GM19023 (cell line): Measurements from ENCODE around the gene FOXD4.
A peak's percentile ranks its signal among the peaks of the same experiment; 100 is the strongest.
"Not testable (repeated sequence)": the region's sequence is repeated elsewhere in the genome, so short reads cannot be mapped to it uniquely, and the experiment has no call there.

ENCODE experiments used
- ATAC-seq: cut with Tn5 transposase; IDR thresholded peaks from one replicate; pipeline ENCODE4 v1.9.1; 2021; ENCODE audit warnings: mild to moderate bottlenecking, moderate library complexity; ENCODE audit not compliant: unreplicated experiment

FOXD4 gene

DNA sequence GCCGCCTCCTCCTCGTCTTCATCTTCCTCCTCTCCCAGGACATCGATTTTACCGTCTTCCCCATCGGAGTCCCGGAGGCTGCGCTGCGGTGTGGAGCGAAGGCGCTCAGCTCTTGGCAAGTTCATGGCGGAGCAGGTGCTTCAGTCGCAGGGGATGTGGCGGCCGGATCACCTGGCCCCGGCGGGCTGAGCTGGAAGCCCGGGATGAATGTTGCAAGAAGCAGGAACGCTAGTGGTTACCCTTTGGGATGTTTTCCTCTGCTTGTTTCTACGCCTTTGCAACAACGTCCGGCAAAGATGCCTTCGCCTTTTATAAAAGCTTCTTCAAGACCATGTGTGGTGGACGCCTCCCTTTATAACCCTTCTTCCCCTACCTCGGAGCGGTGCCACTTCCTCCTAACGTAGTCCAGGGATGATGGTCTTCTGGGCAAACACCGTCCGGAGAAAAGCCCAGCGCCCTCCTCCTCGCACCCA is at the start of gene FOXD4:
Gene FOXD4 (minus strand): TSS at position 423 of the 473 bp plus-strand sequence. CDS start 298 bp downstream, at position 125.
- not testable (repeated sequence) for ATAC-seq

DNA sequence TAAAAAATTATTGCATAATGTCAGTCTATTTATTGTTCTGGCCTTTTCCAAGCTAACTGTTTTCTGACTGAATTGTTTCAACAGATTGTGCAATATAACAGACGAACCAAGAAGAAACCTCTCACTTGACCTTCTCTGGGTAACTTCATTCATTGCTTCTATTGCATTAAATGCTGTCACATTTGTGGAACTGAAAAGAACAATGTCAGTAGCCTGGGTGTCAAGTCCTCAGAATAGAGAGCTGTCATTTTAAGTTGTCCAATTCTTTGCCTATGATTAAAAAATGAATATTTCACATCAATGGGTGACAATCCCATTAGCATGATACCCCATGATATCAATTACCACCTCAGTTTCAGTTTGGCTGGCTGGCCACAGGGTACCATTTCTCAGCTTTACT is 41.7 kb upstream of the FOXD4 start:
- ATAC-seq, result not testable (repeated sequence)

DNA sequence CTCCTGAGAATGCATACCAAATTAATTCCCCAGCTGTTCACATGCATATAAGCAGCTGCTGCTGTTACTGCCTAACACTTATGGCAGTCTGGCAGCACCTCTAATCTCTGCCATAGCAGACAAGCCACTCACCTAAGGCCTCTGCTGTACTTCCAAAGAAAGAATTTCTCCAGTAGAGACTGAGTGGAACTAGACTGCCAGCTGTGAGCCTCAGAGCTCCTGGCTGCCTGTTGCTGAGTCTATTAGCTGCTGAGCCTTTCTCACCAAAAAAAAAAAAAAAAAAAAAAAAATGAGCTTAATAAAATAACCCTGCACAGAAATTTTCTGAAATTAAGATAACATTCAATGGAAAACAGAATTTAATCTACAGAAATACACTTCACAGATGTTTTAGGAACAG is 33.0 kb upstream of the FOXD4 start:
- ATAC-seq, result not testable (repeated sequence)

DNA sequence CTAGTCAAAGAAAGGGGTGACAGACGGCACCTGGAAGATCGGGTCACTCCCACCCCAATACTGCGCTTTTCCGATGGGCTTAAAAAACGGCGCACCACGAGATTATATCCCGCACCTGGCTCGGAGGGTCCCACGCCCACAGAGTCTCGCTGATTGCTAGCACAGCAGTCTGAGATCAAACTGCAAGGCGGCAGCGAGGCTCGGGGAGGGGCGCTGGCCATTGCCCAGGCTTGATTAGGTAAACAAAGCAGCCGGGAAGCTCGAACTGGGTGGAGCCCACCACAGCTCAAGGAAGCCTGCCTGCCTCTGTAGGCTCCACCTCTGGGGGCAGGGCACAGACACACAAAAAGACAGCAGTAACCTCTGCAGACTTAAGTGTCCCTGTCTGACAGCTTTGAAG is 21.7 kb upstream of the FOXD4 start:
- ATAC-seq, result not testable (repeated sequence)

DNA sequence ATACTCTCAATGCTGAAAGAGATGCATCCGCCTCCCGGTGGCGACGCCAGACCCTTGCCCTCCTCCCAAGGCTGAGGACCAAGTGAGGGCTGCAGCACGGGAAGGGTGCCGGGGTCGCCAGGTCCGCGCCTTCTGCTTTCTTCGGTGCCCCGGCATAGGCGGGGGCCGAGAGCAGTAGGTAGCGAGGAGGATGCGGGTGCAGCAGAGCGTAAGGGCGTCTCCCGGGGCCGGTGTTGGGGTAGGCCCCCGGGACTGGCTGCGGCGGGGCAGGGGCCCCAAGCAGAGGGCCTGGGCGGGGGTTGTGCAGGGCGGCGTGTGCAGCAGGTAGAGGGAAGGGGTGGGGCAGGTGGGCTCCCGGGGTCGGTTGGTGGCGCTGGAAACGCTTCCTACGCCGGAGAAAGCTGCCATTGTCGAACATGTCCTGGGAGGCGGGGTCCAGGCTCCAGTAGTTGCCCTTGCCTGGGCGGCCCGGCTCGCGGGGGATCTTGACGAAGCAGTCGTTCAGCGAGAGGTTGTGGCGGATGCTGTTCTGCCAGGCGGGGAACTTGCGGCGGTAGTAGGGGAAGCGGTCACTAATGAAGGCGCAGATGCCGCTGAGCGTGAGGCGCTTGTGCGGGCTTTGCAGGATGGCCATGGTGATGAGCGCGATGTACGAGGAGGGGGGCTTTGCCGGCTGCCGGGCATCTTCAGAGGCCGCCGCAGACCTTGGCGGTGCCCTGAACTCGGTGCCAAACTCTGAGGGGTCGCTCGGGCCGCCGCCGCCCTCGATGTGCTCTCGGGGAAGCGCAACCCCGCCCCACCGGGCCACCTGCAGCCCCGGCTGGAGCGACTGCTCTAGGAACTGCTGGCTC is 848 bp downstream of the FOXD4 start:
- ATAC-seq, result not testable (repeated sequence)

DNA sequence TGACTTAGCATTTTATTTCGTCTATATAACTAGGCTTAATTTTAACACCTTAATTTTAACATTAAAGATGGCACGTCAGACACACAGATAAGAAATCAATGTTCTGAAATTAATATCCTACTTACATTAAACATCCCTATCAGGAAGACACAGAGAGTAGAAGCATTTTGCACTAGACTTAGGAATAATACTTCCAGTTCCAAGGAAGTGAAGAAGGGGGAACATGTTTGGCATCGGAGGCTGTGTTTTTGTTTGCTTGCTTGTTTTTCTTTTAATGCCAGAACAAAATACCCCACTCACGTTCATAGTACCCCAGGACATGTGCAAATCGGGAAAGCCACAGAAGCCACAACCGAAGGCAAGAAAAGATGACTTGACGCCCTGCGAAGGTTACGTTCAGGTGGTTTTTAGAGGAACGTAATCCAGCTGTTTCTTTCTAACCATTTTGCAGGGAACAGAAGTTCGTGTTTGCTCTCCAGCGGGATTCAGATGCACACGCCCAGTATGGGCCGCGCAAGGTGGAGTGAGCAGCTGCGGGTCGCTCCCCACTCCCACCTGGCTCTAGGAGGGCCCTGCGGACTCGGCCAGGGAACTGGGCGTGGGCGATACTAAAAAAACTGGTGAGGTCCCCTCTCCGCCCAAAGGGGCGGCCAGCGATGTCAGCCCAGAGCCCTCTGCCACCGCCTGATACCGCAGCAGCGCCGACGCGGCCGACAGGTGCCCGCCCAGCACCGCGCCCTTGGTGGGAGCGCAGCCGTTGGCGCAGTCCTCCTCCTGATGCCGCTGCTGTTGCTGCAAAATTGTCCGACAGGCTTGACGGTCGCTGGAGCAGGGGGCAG is 1.8 kb downstream of the FOXD4 start:
- not testable (repeated sequence) for ATAC-seq

DNA sequence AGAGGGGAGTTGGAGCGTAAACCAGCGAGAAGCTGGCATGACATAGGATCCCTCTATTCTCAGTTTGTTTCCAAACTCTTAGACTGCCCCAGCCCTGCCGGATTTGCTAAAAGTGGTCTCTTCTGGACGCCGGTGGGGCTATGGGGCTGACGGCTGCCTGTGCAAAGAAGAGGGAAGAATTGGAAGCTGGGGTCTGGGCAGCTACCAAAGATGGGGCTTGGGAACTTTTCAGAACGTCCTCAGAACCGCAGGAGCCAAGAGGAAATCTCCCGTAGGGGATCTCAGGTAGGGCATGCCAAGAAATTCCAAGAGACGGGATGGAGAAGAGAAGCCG is 3.1 kb downstream of the FOXD4 start:
- not testable (repeated sequence) for ATAC-seq

DNA sequence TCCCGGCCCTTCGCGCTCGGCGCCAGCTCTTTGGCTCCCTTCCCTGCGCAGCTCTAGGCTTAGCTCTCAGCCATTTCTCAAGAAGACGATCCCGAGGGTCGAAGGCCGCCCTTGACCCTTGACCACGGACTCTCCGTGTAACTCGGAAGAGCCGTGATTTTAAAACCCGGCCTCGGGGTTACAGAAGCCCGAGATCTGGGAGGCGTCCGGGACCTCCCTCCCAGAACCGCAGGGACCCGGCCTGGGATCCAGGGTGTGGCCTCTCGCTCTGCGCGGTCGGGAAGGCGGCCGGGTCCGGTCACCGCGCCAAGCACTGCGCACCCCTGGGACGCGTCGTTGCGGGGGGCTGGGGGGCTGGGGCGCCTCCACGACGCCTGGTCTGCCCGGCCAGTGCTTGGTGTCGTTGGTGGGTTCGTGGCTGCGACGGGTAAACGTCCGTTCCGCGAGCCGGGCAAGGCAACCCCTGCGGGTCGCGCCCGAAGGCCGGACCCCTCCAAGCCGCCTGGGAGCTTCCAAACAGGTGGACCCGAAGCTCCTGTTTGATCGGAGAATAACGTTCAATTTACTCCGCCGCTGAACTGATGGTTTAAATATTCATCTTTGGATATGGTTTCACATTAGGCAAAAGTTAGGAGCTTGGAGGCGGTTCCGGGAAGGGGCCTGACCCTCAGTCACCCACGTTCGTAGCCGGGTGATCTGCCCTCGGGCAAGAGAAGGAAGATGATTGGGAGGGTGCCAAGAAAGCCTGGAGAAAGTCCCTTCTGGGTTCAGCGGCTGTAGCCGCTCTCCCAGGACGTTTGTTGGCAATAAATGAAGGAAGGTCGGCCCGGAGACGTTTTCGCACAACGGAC is 3.7 kb downstream of the FOXD4 start:
- peak; percentile 11 for ATAC-seq

DNA sequence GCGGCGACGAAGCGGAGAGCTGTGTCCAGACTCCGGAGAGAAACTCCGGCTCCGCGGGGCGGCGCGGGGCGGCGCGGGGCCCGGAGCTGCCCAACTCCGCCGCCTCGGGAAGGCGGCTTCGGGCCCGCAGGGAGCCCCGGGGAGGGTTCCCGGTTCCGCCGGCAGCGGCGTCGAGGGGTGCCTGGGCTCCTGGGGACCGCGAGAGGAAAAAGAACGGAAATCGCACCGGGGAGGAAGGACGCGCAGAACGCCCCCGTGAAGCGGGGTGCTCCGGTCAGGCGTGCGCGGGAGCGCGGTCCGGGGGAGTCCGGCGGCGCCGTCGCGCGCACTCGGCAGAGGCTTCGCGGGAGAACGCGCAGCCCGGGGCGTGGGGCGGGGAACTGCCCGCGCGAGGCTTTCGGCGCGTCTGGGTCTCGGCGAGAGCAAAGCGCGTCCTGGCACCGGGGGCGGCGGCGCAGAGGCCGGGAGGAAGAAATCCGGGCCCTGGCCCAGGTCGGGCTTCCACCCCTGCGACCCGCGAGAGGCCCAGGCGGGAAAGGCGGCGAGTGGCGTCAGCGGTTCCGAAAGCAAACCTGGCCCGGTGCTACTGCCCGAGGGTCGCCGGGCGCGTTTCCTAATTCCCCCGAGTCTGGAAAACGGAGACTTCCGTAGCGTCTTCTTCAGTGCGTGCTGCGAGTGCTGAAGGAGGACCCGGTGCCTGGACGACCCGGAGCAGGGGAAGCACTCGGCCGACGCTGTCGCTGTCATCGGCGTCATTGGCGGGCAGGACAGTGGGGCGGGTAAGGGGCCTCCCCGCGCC is 4.5 kb downstream of the FOXD4 start:
- ATAC-seq, result peak; percentile 69

DNA sequence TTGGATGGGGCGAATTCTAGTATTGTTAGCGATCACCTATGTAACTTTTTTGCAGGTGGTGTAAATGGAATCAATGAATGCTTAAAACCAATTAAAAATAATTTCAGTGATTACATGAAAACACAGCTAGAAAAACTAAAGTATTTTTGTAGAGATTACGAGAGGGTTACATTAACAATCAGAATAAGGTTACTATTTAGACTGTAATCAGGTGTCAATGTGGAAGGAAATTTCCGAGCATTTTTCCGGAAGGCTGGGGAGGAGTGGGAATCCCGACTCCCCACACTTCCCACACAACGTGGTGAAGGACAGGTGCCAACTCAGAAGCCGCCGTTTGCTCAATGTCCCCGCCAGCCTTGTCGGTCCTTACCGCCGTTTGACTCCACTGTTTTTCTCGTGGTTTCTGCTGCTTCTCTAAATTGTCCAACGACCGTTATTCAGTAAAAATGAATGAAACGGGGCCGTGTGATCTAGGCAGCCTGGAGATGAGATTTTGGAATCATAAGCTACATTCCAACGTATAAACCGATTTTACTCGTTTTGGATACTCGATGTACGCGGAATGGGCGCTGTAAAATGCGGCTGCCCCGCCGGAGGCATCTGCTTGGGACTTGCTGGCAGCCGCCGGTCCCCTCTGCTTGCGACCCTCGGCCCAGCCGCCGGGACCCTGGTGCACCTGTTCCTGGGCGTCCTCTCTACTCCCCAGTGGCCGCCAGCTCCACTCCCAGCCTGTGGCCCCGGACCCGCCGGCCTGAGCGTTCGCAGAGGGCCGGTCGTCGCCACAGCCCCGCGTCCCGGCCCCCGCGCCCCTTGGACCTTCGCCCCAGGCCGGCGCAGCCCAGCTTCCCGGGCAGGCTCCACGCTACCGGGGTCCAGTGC is 5.4 kb downstream of the FOXD4 start:
- ATAC-seq, result peak; percentile 9

DNA sequence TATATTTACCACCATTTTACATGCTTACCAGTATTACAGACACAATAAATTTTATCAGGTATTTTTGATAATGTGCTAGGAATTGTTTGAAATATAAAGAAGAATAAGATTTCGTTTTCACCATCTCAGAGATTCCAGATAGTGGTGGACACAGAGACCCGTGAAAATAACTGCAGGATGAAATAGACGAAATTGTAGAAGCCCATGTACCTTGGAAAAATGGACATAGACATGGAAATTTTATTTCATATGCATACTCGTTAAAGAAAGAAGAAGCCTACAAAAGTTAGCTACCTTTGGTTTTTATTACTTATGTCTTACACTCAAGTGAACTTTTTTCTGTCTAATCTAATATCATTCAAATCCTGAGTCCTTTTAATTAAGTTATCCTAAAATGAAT is 7.5 kb downstream of the FOXD4 start:
- not testable (repeated sequence) for ATAC-seq

DNA sequence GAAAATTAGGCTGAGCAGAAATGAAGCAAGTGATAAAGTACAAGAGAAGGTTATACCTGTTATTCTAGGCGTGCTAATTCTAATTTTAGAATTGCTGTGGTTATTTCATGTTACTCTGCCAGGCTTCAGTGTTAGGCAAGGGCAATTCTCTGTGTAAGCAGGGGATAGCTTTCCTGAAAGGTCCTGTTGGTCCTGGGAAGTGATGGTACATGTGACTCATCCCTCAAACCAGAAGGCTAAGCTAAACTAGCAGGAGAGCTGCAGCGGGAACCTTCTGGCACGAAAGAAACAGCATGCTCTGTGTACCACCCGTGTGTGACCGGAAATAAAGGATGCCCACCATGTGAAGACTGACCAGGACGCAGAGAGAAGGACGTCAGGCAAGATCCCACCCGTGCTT is 8.7 kb downstream of the FOXD4 start:
- ATAC-seq, result not testable (repeated sequence)

DNA sequence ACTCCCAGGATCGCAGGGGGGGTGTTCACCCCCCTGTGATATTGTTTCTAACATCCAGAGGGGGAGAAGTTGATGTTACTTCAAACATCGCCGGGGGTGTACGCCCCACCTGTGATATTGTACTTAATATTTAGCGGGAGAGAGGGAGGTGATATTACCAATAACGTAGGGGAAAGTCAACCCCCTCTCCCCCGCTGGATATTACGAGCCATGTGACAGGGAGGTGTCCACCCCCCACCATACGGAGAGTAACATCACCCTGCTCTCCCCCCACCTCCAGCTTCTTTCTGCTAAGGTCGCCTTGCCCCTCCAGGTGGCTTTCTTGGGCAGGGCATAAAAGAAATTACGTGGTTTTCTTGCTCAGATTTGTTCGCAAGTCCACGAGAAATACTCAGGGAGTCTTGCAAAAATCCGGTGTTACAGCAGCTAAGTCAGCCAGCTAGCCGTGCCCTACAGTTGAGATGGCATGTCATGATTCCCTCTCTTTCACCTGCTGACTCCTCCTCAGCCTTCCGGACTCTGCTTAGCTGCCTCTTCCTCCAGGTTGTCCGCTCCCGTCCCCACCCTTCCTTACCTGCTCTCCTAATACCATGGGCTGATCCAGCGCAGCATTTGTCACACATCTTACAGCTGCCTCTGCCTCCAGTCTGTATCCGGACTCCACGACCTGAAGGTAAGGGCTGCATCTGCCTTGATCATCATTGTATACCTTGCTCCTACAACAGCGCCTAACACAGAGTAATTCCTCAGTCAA is 9.3 kb downstream of the FOXD4 start:
- ATAC-seq, result not testable (repeated sequence)

DNA sequence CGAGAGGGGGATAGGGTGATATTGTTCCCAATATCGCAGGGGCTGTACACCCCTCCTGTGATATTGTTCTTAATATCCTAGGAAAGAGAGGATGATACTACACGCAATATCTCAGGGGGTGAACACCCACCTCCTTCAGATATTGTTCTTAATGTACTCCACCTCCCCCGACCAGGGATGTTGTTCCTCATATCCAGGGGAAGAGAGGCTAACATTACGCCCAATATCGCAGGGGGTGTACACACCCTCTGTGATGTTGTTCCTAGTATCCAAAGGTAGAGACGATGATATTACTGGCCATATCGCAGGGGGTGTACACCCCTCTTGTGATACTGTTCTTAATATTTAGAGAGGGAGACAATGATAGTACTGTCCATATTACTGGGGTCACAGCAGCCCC is 12.2 kb downstream of the FOXD4 start:
- ATAC-seq, result not testable (repeated sequence)

DNA sequence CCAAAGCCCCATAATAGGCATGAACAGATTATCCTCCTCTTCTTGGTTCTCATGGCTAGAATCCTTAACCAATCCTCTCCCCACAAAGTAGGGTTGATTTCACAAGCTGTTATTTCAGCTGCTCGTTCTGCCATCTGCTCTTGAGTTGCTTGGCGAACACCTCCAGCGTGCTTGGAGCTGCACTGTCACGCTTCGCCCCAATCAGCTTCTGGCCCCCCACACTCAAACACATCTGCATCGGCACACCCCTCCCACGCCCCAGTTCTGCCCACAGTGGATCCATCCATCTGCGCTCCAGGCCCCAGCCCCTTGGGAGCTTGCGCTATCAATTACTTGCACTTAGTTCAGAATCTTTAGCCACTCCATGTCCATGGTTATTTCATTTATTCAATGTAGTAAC is 17.8 kb downstream of the FOXD4 start:
- not testable (repeated sequence) for ATAC-seq

DNA sequence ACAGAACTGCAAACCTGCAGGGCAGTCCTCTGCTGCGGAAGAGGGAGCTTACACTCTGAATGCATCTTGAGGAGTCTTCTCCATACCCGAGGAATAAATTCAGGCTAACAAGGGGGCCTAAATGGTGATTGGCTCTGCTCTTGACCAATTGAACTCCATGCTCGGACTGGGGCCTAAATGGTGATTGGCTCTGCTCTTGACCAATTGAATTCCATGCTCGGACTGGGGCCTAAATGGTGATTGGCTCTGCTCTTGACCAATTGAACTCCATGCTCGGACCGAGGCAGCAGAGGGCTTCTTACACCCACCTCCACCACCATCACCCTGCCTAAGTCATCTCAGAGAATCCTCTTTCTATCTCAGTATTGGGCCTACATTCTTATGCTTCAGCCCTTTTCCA is 18.4 kb downstream of the FOXD4 start:
- ATAC-seq, result not testable (repeated sequence)

DNA sequence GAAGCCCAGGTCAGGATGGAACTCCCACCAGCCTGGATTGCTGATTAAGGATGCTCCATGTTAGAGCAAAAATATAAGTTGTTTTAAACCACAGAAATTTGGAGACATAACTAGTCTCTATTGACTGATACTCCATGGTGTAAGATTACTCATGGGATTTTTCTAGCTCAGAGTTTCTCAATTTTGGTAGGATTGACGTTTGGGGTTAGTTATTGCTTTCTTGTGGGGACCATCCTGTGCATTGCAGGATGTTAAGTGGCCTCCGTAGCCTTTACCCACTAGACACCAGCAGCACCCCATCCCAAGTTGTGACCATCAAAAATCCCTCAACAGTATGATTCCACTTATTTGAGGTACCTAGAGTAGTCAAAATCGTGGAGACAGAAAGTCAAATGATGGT is 19.4 kb downstream of the FOXD4 start:
- not testable (repeated sequence) for ATAC-seq

DNA sequence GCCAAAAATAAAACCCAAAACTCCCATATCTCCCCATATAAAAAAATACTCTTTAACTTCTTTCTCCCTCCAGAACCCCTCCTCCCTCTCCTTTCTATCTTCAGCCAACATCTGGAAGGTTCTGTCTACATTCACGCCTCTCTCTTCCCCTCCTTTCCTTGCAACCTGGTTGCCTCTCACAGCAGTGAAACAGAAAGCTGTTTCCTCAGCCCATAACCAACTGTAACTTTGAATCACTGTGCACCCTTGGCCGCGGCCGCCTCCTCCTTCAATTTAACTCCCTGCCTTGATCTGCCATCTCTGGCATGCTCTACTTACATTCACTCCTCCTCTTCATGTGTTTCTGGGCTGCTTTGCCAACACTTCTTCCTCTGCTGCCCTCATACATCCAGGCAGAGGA is 23.2 kb downstream of the FOXD4 start:
- not testable (repeated sequence) for ATAC-seq
